LoVo (cell line): ENCODE measurements around the gene GPR141.

Experiments
- DNase-seq: peaks from one replicate; pipeline ENCODE4 v3.0.0-alpha.2; 2016; ENCODE audit warnings: low spot score

Gene GPR141

DNA sequence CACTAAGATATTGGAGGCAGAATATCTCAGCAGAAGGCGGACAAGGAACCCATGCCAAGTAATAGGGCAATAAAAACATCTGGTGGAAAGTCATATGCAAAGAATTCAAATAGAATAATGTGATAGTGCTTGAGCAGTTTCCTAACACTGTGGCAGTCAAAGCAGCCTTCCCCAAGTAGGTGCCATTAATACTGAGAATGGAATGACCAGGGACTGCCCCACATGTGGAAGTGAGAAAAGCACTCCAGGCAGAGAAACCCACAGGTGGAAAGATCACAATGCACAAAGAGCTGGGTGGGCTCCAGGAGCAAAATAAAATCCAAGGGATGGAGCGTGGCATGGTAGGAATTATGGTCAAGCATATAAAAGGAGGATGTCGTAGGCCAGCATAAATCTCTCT, 100.4 kb downstream of the GPR141 start:
- no peak for DNase-seq

DNA sequence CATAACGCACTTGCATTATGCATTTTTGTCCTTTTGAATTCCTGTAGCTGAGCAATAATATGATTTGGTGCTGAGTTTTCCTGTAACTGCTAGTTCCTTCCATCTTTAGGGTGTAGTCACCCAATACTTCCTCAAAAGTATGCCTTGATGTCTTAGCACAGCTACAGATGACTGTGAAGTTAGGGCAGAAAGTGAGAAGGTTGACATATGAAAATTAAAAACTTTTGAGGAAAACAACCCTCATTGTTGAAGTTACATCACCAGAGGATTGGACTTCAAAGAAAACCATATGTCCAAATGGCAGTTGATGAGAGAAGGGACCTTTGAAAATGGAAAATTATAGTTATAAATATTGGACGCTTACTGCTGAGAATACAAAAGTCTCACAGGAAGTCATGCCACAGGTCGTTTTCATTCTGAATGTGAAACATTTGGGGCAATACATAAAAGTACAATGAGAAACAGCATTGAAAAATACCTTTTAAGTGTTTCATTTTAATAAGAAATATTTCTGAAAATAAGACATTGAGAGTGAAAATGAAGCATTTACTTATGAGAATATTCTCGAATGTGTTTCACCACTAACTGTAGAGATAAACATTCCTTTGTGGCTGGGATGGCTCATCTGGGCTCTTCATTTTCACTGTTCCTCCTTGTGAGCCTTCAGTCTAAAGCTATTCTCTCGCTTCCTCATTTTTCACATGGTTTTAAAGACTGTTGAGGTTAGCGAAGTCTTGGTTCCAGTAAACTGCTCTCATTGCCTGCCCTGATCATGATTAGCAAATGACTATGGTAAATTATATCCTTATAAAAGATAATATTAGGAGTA, 103.4 kb downstream of the GPR141 start:
- no peak for DNase-seq
